ENCODE data around the gene JPT2.
"Not testable (repeated sequence)": the region's sequence is repeated elsewhere in the genome, so short reads cannot be mapped to it uniquely, and the experiment has no call there.

JPT2 gene

GRCh38 chr16:1674751-1675664 is 3.1 kb upstream of the JPT2 start:
- DNase-seq (ENCODE audit: low read depth), result no peak

DNA sequence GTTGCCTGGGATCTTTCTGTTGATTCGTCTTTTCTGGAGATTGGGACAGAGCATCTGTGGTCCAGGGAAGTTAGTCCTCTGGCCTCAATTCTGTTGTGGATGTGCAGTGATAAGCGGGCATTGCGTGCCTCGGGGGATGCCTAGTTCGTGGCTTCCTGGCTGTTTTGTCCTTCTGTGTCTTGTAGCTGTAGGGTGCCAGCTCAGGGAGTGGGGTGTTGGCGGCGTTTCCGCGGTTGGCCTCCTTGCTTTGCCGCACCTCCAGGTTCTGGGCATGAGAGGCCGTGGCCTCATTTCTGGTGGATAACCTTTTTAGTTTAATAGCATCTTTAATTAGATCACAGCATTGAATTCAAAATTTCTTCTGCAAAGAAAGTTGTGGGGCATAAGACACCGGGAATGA is 1.4 kb upstream of the JPT2 start:
- DNase-seq (ENCODE audit: low read depth), result no peak

- DNase-seq (ENCODE audit: low read depth), result no peak
Measured at GRCh38 chr16:1677339-1677738, 740 bp upstream of the JPT2 start.

DNA sequence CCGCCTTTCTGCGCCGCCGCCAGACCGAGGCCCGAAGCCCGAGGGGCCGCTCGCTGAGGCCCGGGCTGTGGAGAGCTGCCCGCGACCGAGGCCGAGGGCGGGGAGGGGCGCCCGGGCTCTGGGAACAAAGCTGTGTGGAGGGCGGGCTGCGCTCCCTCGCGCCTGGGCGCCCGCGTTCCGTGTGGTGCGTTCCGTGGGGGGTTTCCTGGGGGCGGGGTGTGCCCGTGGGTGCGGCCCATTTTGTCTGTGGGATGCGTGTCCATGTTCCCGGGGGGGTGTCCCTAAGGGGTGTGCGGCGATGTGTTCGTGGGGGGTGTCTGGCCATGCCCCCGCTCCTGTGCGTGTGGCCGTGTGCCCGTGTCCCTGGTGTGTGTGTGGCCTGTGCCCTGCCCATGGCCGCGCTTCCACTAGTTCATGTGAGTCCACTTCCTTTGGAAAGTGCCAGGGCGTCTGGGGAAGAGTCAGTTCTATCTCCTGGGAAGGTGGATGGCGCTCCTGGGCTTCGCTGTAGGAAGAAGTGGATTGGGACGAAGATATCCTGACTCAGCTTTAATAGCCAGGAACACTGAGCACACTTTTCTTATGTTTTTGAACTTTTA is 520 bp downstream of the JPT2 start:
- DNase-seq (ENCODE audit: low read depth), result peak; percentile 16

- DNase-seq (ENCODE audit: low read depth), result no peak
Measured at GRCh38 chr16:1680361-1680760, 2.3 kb downstream of the JPT2 start.

- DNase-seq (ENCODE audit: low read depth), result no peak
Measured at GRCh38 chr16:1681032-1681431, 3.0 kb downstream of the JPT2 start.

DNA sequence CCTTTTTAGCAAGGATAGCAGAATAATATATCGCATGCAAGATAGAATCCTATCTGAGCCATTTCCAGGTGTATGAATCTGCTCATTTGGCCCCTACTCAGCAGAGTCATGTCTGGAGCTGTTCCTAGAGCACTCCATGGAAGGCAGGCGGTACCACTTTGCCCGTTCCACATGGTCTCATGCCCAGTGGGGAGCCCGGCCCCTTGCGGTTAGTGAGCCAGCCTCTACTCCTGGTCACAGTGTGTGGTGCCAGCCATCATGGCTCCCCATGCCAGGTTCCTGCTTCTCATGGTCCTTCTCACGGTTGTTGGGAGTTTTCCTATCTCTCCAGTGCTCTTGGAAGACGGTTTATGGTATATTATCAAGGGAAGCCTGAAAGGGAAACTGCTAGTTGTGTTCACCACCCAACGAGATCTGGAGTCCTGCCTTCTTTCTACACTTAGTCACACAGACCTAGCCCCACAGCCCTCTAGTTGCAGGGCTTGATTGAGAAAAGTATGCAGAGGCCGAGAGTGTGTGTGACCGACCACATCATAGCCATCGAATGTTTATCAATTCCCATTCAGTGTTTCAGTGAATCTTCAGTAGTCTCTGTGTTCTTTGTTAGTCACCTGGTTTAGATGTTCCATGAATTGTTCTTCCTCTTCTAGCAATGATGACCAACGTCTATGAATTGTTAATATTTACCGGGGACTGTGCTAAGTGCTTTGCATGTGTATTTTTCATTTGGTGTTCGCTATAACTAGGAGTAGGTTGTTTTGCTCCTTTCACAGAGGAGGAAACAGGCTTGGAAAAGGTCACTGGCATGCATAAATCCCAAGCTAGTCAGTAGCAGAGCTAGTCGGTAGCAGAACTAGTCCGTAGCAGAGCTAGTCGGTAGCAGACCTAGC is 9.6 kb downstream of the JPT2 start:
- no peak for DNase-seq (ENCODE audit: low read depth)

DNA sequence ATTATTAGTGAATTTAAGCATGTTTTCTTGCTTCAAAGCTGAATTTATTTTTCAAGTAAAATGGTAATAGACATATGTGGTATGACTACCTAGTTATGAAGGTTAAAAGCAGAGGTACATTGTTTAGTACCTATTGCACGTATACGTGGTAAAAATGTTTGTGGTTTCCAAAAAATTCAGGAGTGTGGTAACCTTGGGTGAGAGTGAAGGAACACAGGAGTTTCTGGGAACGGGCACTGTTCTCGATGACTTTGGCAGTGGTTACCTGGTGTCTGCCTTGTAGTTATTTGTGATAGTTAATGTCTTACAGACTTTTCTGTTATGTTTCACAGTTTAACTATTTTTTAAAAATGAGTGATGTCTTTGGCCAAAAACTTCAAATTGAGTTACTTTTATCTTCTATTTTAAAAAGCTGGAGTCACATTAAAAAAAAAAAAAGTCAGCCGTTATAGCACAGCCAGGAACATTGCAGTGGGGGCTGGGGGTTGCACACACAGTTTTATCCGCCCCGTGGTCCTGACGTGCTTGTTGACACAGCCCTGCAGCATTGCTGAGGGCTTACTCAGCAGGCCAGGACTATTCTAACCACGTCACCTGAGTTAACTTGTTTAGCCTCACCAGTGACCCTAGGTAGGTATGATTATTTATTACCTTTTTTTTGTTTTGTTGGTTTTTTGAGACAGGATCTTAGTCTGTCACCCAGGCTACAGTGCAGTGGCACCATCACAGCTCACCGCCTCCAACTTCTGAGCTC is 10.9 kb downstream of the JPT2 start:
- no peak for DNase-seq (ENCODE audit: low read depth)

- no peak for DNase-seq (ENCODE audit: low read depth)
Measured at GRCh38 chr16:1689853-1690252, 11.8 kb downstream of the JPT2 start.

DNA sequence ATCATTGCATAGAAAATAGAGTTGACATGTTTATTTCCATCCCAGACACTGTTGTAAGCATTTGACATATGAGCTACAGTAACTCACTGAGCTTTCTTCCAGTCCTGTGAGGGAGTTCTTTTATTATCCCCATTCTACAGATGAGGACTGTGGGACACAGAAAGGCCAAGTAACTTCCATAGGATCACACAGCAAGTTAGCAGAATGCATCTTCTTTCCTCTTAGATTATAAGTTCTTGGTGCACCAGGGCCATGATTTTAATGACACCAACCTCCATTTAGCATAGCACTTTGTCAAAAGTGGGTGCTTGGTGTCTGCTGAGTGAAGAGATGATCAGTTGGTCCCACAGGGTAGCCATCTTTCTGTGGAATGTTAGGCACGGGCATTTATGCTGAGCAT is 12.7 kb downstream of the JPT2 start:
- no peak for DNase-seq (ENCODE audit: low read depth)

DNA sequence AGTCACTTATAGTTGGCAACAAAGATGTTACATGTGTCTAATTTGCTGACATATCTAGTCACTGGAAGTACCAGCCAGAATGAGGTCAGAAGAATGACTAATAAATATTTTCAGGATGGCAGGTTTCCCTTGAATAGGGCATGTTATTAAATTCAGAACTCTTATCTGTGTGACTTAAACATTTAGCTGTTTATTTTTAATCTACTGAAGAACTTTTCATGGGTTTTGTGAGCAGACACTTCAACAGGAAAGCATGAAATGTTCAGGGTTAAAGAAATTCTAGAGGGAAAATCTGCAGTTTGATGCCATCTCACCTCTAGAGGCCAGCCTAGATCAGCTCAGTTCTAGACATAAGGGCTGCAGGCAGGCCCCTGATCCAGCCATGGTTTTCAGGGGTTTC is 13.2 kb downstream of the JPT2 start:
- no peak for DNase-seq (ENCODE audit: low read depth)

DNA sequence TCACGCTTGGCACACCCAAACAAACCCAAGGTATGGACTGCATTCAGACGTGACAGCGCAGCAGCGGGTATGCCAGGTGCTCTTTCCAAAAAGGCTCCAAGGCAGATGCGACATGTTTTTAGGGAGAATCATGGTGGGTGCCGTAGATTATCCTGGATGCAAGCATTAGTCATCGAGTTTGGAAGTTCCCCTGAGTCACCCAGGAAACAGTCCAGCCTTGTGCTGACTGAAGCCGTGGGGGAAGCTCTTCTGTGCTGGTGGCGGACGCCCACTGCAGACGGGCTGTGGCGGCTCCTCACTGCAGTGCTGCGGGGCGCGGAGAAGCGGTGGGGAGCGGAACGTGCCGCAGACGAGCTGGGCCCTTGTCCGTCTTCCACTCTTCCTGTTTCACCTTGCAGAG is 13.9 kb downstream of the JPT2 start:
- DNase-seq (ENCODE audit: low read depth), result no peak

DNA sequence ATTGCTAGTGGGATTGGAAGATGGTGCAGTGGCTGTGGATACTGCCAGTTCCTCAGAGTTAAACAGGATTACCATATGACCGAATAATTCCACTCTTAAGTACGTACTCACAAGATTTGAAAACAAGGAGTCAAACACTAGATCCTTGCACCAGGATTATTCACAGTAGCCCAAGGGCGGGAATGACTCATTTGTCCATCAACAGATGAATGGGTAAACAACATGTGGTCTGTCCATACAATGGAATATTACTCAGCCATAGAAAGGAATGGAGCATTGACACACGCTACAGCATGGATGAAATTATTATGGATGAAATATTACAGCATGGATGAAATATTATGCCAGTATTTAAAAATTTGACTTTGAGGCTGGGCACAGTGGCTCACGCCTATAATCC is 18.8 kb downstream of the JPT2 start:
- DNase-seq (ENCODE audit: low read depth), result no peak

GRCh38 chr16:1698680-1699079 is 20.6 kb downstream of the JPT2 start:
- DNase-seq (ENCODE audit: low read depth), result no peak

- no peak for DNase-seq (ENCODE audit: low read depth)
Measured at GRCh38 chr16:1700246-1700645, 22.2 kb downstream of the JPT2 start.

DNA sequence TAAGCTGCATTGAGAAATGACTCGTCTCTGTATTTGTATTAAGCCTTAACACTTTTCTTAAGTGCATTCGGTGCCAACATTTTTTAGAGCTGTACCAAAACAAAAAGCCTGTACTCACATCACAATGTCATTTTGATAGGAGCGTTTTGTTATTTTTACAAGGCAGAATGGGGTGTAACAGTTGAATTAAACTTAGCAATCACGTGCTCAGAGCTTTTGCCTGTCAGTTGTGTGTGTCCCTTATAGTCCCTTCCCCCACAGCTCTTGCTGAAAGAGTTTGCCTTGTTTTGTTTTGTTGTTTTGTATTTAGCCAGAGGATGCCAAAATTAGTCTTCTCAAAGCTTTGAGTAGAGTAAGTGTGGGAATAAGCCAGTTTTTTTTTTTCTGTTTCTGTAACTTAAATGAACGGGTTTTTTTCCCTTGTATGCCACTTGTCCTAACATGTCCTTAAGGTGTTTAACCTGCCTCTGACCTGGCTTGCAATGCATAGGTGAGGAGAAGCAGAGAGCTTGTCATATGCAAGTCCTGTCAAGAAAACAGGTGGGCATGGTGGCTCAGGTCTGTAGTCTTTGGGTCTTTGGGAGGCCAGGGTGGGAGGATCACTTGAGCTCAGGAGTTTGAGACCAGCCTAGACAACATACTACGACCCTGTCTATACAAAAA is 23.3 kb downstream of the JPT2 start:
- no peak for DNase-seq (ENCODE audit: low read depth)

DNA sequence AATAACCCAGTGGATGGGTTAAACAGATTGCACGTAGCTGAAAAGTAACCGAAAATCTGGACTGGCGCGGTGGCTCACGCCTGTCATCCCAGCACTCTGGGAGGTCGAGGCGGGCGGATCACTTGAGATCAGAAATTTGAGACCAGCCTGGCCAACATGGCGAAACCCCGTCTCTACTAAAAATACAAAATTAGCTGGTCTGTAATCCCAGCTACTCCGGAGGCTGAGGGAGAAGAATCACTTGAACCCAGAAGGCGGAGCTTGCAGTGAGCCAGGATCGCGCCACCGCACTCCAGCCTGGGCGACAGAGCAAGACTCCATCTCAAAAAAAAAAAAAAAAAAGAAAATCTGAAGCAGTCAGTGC is 27.2 kb downstream of the JPT2 start:
- not testable (repeated sequence) for DNase-seq (ENCODE audit: low read depth)

- peak; percentile 92 for DNase-seq (ENCODE audit: low read depth)
Measured at GRCh38 chr16:1705688-1706385, 27.8 kb downstream of the JPT2 start, which contains the start of gene MAPK8IP3. Gene MAPK8IP3, plus strand, starts transcription at chr16:1706195. Its CDS starts 145 bp downstream, at chr16:1706340.

- peak; percentile 39 for DNase-seq (ENCODE audit: low read depth)
Measured at GRCh38 chr16:1706386-1707192, 28.5 kb downstream of the JPT2 start.

All from activated gamma-delta T cell treated with anti-CD3 and anti-CD28 coated beads, Interleukin-2, amount 50 U/mL, for 16 hours (primary cell).